Uterus (tissue), 4 donors: Measurements from ENCODE around the gene TNS1. TPM values are rescaled to one million over a fixed set of nuclear protein-coding genes. Genes with fewer than 3 reads are reported as not detected.
A peak's percentile ranks its signal among the peaks of the same experiment; 100 is the strongest.

Experiments
- DNase-seq, 2 donors: peaks; one replicate each; pipeline ENCODE4 v3.0.0-alpha.2; 2019 to 2020
- H3K27ac ChIP-seq, 2 donors: fragments of 200-600 bp; sonication (generic); 1 replicate in 1 of 2; 2 replicates in 1 of 2; pipeline ENCODE4 v1.5.1; 2016 to 2018
- H3K27me3 ChIP-seq, 2 donors: fragments of 200-600 bp; sonication (generic); one replicate each; pipeline ENCODE4 v1.5.1; 2018 to 2019; ENCODE audit warnings: control low read depth in 1 of 2
- H3K36me3 ChIP-seq, 2 donors: fragments of 200-600 bp; sonication (generic); one replicate each; pipeline ENCODE4 v1.5.1; 2019; ENCODE audit warnings: control low read depth in 1 of 2
- H3K4me1 ChIP-seq, 2 donors: fragments of 200-600 bp; sonication (generic); one replicate each; pipeline ENCODE4 v1.5.1; 2018 to 2019; ENCODE audit warnings: control low read depth in 1 of 2
- H3K4me3 ChIP-seq, 2 donors: fragments of 200-600 bp; sonication (generic); 1 replicate in 1 of 2; 2 replicates in 1 of 2; pipeline ENCODE4 v1.5.1; 2018 to 2019; ENCODE audit warnings: mild to moderate bottlenecking in 1 of 2
- H3K9me3 ChIP-seq, 2 donors: fragments of 200-600 bp; sonication (generic); one replicate each; pipeline ENCODE4 v1.5.1; 2019; ENCODE audit warnings: control low read depth in 1 of 2
- CTCF ChIP-seq, 4 experiments: fragments of 200-600 bp in 2 of 4; fragments of 450-650 bp in 2 of 4; sonication (generic) in 2 of 4; IDR thresholded peaks; one replicate each; pipeline ENCODE4 v1.5.1; 2016 to 2019; ENCODE audit warnings: antibody characterized with exemption in 4 of 4, mild to moderate bottlenecking in 2 of 4, moderate library complexity in 1 of 4
- POLR2A ChIP-seq, 2 donors: fragments of 450-650 bp; IDR thresholded peaks; one replicate each; pipeline ENCODE4 v1.6.1; 2016; ENCODE audit warnings: antibody characterized with exemption in 2 of 2, mild to moderate bottlenecking in 1 of 2, moderate library complexity in 1 of 2
- intact Hi-C: fragments of 100-400 bp; cut with DNase I; formaldehyde crosslinking; loops from one replicate; pipeline ENCODE4 v1.15.1; 2023; ENCODE audit warnings: low total_unique reads
- total RNA-seq, 4 donors: library from RNA; depleted of rRNA in 3 of 4; stranded (reverse); fragments of >200 nt in 3 of 4; gene quantifications; one replicate each; pipeline versions ENCODE4 v1.1.0 to v1.2.4, GENCODE V29; 2014 to 2023
- donor health status: DM: yes; HTN: yes; CAD: no.

The TNS1 gene
- total RNA-seq, 4 donors from 2014 or later, result 144 to 1,338 (median 313) TPM

- Histone ChIP-seq H3K27me3 (no peaks in the 10 kb centered on the region), H3K4me3 (no peak overlapping the region), H3K4me1 (peaks cover 4 to 11% of the 10 kb centered on the region in 2 donors), H3K27ac (peak overlapping the region; percentile 88 to 93), H3K9me3 (no peaks in the 10 kb centered on the region), H3K36me3 (no peaks in the 10 kb centered on the region)
- intact Hi-C loops, result no loop called here
- DNase-seq, result no peak
- TF ChIP-seq POLR2A (IDR thresholded peaks at IDR 0.05) (no peak), CTCF (IDR thresholded peaks at IDR 0.05) (no peak)
Observed at GRCh38 chr2:217974389-217975005, 28.3 kb downstream of the TNS1 start.

GRCh38 chr2:217973008-217973787, 29.6 kb downstream of the TNS1 start:
- Histone ChIP-seq H3K27ac (peak overlapping the region; percentile 62 to 93), H3K27me3 (no peaks in the 10 kb centered on the region), H3K9me3 (no peaks in the 10 kb centered on the region), H3K4me1 (peaks cover 4 to 5% of the 10 kb centered on the region in 2 donors), H3K4me3 (no peak overlapping the region), H3K36me3 (no peaks in the 10 kb centered on the region)
- no peak for TF ChIP-seq POLR2A (IDR thresholded peaks at IDR 0.05)
- no peak for TF ChIP-seq CTCF (IDR thresholded peaks at IDR 0.05)
- DNase-seq, result peak in 1 of 2 donors; percentile 14
- intact Hi-C loops, result no loop called here

GRCh38 chr2:217972490-217972889, 30.3 kb downstream of the TNS1 start:
- no peaks in the 10 kb centered on the region for H3K36me3 ChIP-seq
- TF ChIP-seq POLR2A (IDR thresholded peaks at IDR 0.05) (no peak), CTCF (IDR thresholded peaks at IDR 0.05) (no peak)
- intact Hi-C loops, result no loop called here
- H3K27me3 ChIP-seq, result no peaks in the 10 kb centered on the region
- peak overlapping the region; percentile 62 to 93 for H3K27ac ChIP-seq
- no peaks in the 10 kb centered on the region for H3K9me3 ChIP-seq
- peak in 1 of 2 donors; percentile 32 for DNase-seq
- no peak overlapping the region for H3K4me3 ChIP-seq
- peaks cover 4 to 5% of the 10 kb centered on the region in 2 donors for H3K4me1 ChIP-seq

GRCh38 chr2:217972037-217972436, 30.8 kb downstream of the TNS1 start:
- H3K4me3 ChIP-seq, result no peak overlapping the region
- no peak for DNase-seq
- no peaks in the 10 kb centered on the region for H3K36me3 ChIP-seq
- intact Hi-C loops, result no loop called here
- H3K27ac ChIP-seq, result peak overlapping the region; percentile 62 to 93
- H3K4me1 ChIP-seq, result peaks cover 4 to 5% of the 10 kb centered on the region in 2 donors
- no peak for TF ChIP-seq CTCF (IDR thresholded peaks at IDR 0.05)
- TF ChIP-seq POLR2A (IDR thresholded peaks at IDR 0.05), result no peak
- H3K27me3 ChIP-seq, result no peaks in the 10 kb centered on the region
- no peaks in the 10 kb centered on the region for H3K9me3 ChIP-seq

GRCh38 chr2:217971166-217971565, 31.6 kb downstream of the TNS1 start:
- Histone ChIP-seq H3K27me3 (no peaks in the 10 kb centered on the region), H3K27ac (peak overlapping the region; percentile 62 to 93), H3K4me1 (peaks cover 4 to 5% of the 10 kb centered on the region in 2 donors), H3K36me3 (no peaks in the 10 kb centered on the region), H3K4me3 (no peak overlapping the region), H3K9me3 (no peaks in the 10 kb centered on the region)
- intact Hi-C loops, result no loop called here
- no peak for DNase-seq
- TF ChIP-seq POLR2A (IDR thresholded peaks at IDR 0.05), result no peak
- TF ChIP-seq CTCF (IDR thresholded peaks at IDR 0.05), result no peak
